Thymus (tissue), 11 donors: Measurements from ENCODE around the gene EPS8L1. TPM values are rescaled to one million over a fixed set of nuclear protein-coding genes. Genes with fewer than 3 reads are reported as not detected.
"Not testable (repeated sequence)": the region's sequence is repeated elsewhere in the genome, so short reads cannot be mapped to it uniquely, and the experiment has no call there.

Experiments
- DNase-seq, 9 donors: peaks; one replicate each; pipeline ENCODE4 v3.0.0-alpha.2; 2013; ENCODE audit warnings: low spot score in 9 of 9, low read depth in 6 of 9, missing footprints in 1 of 9
- H3K27ac ChIP-seq, 2 donors: one replicate each; pipeline ENCODE4 v1.5.1; 2013; ENCODE audit warnings: control low read depth in 1 of 2, low read depth in 1 of 2, low read length in 1 of 2, mild to moderate bottlenecking in 1 of 2, moderate library complexity in 1 of 2
- H3K27me3 ChIP-seq, 2 donors: one replicate each; pipeline ENCODE4 v1.5.1; 2013; ENCODE audit warnings: low read length in 1 of 2; ENCODE audit not compliant: control insufficient read depth in 2 of 2, insufficient read depth in 1 of 2
- H3K36me3 ChIP-seq, 2 donors: one replicate each; pipeline ENCODE4 v1.5.1; 2013; ENCODE audit warnings: low read length in 1 of 2, mild to moderate bottlenecking in 1 of 2, moderate library complexity in 1 of 2; ENCODE audit not compliant: control insufficient read depth in 2 of 2, insufficient read depth in 2 of 2
- H3K4me1 ChIP-seq, 2 donors: one replicate each; pipeline ENCODE4 v1.5.1; 2013; ENCODE audit warnings: low read length in 2 of 2; ENCODE audit not compliant: control insufficient read depth in 2 of 2, insufficient read depth in 2 of 2
- H3K4me3 ChIP-seq, 2 donors: one replicate each; pipeline ENCODE4 v1.5.1; 2013; ENCODE audit warnings: low read length in 2 of 2, control low read depth in 1 of 2, mild to moderate bottlenecking in 1 of 2
- H3K9me3 ChIP-seq, 2 donors: one replicate each; pipeline ENCODE4 v1.5.1; 2013; ENCODE audit warnings: low read length in 1 of 2, mild to moderate bottlenecking in 1 of 2; ENCODE audit not compliant: control insufficient read depth in 2 of 2, insufficient read depth in 1 of 2
- WGBS: extraction: QIAGEN DNeasy Blood & Tissue Kit; methylation state at CpG from one replicate; pipeline ENCODE4 v1.1.7; 2013; 5-methylcytosine and 5-hydroxymethylcytosine counted together
- polyA plus RNA-seq: library from polyadenylated mRNA; stranded (reverse); fragments of 200-250 nt; gene quantifications from one replicate; pipeline ENCODE4 v1.2.3, GENCODE V29; 2013
- total RNA-seq: library from RNA; stranded (reverse); fragments of 120-200 nt; gene quantifications from one replicate; pipeline ENCODE4 v1.2.4, GENCODE V29; 2013
- donor health status: healthy.

The EPS8L1 gene
- total and polyA plus RNA-seq, 2 donors = 2.3 to 26.6 TPM

- Histone ChIP-seq H3K27me3 (no peaks in the 10 kb centered on the region), H3K4me3 (no peak overlapping the region), H3K4me1 (no peaks in the 10 kb centered on the region), H3K27ac (no peak overlapping the region), H3K9me3 (peaks cover 2 to 6% of the 10 kb centered on the region in 2 donors), H3K36me3 (peaks cover 22 to 39% of the 10 kb centered on the region in 2 donors)
- WGBS = 98% methylated on average over 6 of the region's 6 CpGs
- no peak for DNase-seq
Measured at GRCh38 chr19:55106591-55106990, 30.9 kb downstream of the EPS8L1 start.

GRCh38 chr19:55107252-55107651, 31.6 kb downstream of the EPS8L1 start:
- H3K4me1 ChIP-seq, H3K27me3 ChIP-seq, DNase-seq, H3K27ac ChIP-seq, H3K4me3 ChIP-seq, H3K9me3 ChIP-seq: not testable (repeated sequence)
- 98% methylated on average over 3 of the region's 3 CpGs for WGBS
- peaks cover 22 to 42% of the 10 kb centered on the region in 2 donors for H3K36me3 ChIP-seq

GRCh38 chr19:55109527-55110291, 34.0 kb downstream of the EPS8L1 start:
- Histone ChIP-seq H3K27ac (no peak overlapping the region), H3K4me1 (peaks cover 0 to 9% of the 10 kb centered on the region in 2 donors), H3K27me3 (no peaks in the 10 kb centered on the region), H3K9me3 (no peaks in the 10 kb centered on the region), H3K36me3 (peaks cover 9 to 39% of the 10 kb centered on the region in 2 donors), H3K4me3 (no peak overlapping the region)
- no peak for DNase-seq
- 96% methylated on average over 20 of the region's 20 CpGs for WGBS

GRCh38 chr19:55111238-55111831, 35.7 kb downstream of the EPS8L1 start:
- H3K4me1 ChIP-seq = peaks cover 10 to 22% of the 10 kb centered on the region in 2 donors
- no peaks in the 10 kb centered on the region for H3K27me3 ChIP-seq
- peaks cover 9 to 34% of the 10 kb centered on the region in 2 donors for H3K36me3 ChIP-seq
- H3K27ac ChIP-seq = no peak overlapping the region
- DNase-seq = no peak
- H3K4me3 ChIP-seq = no peak overlapping the region
- no peaks in the 10 kb centered on the region for H3K9me3 ChIP-seq
- WGBS = 94% methylated on average over 21 of the region's 21 CpGs

- DNase-seq = no peak
- H3K4me1 ChIP-seq = peaks cover 10 to 26% of the 10 kb centered on the region in 2 donors
- no peak overlapping the region for H3K27ac ChIP-seq
Measured at GRCh38 chr19:55112246-55112776, 36.6 kb downstream of the EPS8L1 start.

GRCh38 chr19:55112777-55113569, 37.3 kb downstream of the EPS8L1 start:
- H3K4me3 ChIP-seq = no peak overlapping the region
- H3K36me3 ChIP-seq = peaks cover 9 to 28% of the 10 kb centered on the region in 2 donors
- H3K27ac ChIP-seq = no peak overlapping the region
- WGBS = 91% methylated on average over 23 of the region's 23 CpGs
- H3K4me1 ChIP-seq = peaks cover 10 to 26% of the 10 kb centered on the region in 2 donors
- no peak for DNase-seq
- peaks cover 0 to 2% of the 10 kb centered on the region in 2 donors for H3K9me3 ChIP-seq
- H3K27me3 ChIP-seq = no peaks in the 10 kb centered on the region

More at GRCh38 chr19:55112246-55112776, 36.6 kb downstream of the EPS8L1 start:
- Histone ChIP-seq H3K36me3 (peaks cover 9 to 28% of the 10 kb centered on the region in 2 donors), H3K27me3 (no peaks in the 10 kb centered on the region), H3K4me3 (no peak overlapping the region), H3K9me3 (no peaks in the 10 kb centered on the region)
- WGBS = 98% methylated on average over 25 of the region's 25 CpGs

- no peak overlapping the region for H3K27ac ChIP-seq
- H3K4me1 ChIP-seq = peaks cover 14 to 33% of the 10 kb centered on the region in 2 donors
- 90% methylated on average over 12 of the region's 12 CpGs for WGBS
- no peak for DNase-seq
- H3K4me3 ChIP-seq = no peak overlapping the region
- peaks cover 9 to 28% of the 10 kb centered on the region in 2 donors for H3K36me3 ChIP-seq
- peaks cover 0 to 2% of the 10 kb centered on the region in 2 donors for H3K9me3 ChIP-seq
- peaks cover 0 to 5% of the 10 kb centered on the region in 2 donors for H3K27me3 ChIP-seq
Measured at GRCh38 chr19:55113570-55114039, 37.9 kb downstream of the EPS8L1 start.

- WGBS = 98% methylated on average over 9 of the region's 9 CpGs
- no peak for DNase-seq
- Histone ChIP-seq H3K9me3 (peaks cover 0 to 2% of the 10 kb centered on the region in 2 donors), H3K27ac (no peak overlapping the region), H3K4me1 (peaks cover 14 to 35% of the 10 kb centered on the region in 2 donors), H3K27me3 (peaks cover 0 to 8% of the 10 kb centered on the region in 2 donors), H3K36me3 (peaks cover 0 to 17% of the 10 kb centered on the region in 2 donors), H3K4me3 (no peak overlapping the region)
Measured at GRCh38 chr19:55114566-55115145, 39.0 kb downstream of the EPS8L1 start.
